ENCODE data around the gene RUFY3. TPM values are rescaled to one million over a fixed set of nuclear protein-coding genes. Genes with fewer than 3 reads are reported as not detected.

The RUFY3 gene
- polyA plus RNA-seq, 3 donors = 11.1 to 37.3 (median 12.5) TPM

- no peak overlapping the region for H3K4me3 ChIP-seq (replicated peaks in 1 of 3; ENCODE audit: low read depth in 2 of 3, low read length in 3 of 3)
- H3K27ac ChIP-seq (ENCODE audit: low read depth in 1 of 2, low read length in 2 of 2) = no peak overlapping the region
- intact Hi-C loops (cut with micrococcal nuclease) = no loop called here
- no peaks in the 10 kb centered on the region for H4K20me1 ChIP-seq (ENCODE audit: insufficient read depth, low read length)
- H2AFZ ChIP-seq (ENCODE audit: insufficient read depth, low read depth, low read length, poor library complexity, severe bottlenecking) = no peak overlapping the region
- no peak overlapping the region for H3K9ac ChIP-seq (ENCODE audit: insufficient read depth, low read length, poor library complexity, severe bottlenecking)
- Mint-ChIP-seq H3K4me1 (peaks cover 34% of the 10 kb centered on the region), H3K36me3 (no peaks in the 10 kb centered on the region), H3K27me3 (ENCODE audit: low read depth in 3 of 3) (no peaks in the 10 kb centered on the region), H3K9me3 (peaks cover 0 to 2% (median 0%) of the 10 kb centered on the region in 7 donors), H3K27ac (no peak overlapping the region), H3K4me3 (no peak overlapping the region)
- H3K79me2 ChIP-seq (ENCODE audit: insufficient read depth, low read length) = peaks cover 39% of the 10 kb centered on the region
- no peaks in the 10 kb centered on the region for H3K9me3 ChIP-seq (replicated peaks in 1 of 2; ENCODE audit: control insufficient read depth in 1 of 2, insufficient read depth in 1 of 2, low read length in 2 of 2)
- no peaks in the 10 kb centered on the region for H3K36me3 ChIP-seq (replicated peaks in 1 of 2; ENCODE audit: control insufficient read depth in 1 of 2, insufficient read depth in 2 of 2, low read length in 2 of 2)
- TF ChIP-seq CTCF (IDR thresholded peaks at IDR 0.05) = no peak
- no peak for DNase-seq
- H3K4me2 ChIP-seq (replicated peaks; ENCODE audit: extremely low read depth, low read length, poor library complexity, severe bottlenecking) = no peak overlapping the region
- H3K27me3 ChIP-seq (ENCODE audit: control insufficient read depth in 2 of 2, insufficient read depth in 2 of 2, low read length in 2 of 2) = no peaks in the 10 kb centered on the region
- H3K4me1 ChIP-seq (ENCODE audit: control insufficient read depth in 1 of 2, insufficient read depth in 2 of 2, low read length in 2 of 2) = peaks cover 25 to 33% of the 10 kb centered on the region in 2 donors
- no CpG with 5 or more reads among the region's 1 CpG for WGBS (ENCODE audit: insufficient coverage)
These were observed 27.5 kb downstream of the RUFY3 start for GRCh38 chr4:70749313-70749712.

GRCh38 chr4:70752236-70752635 lies 30.5 kb downstream of the RUFY3 start:
- DNase-seq = no peak
- Histone ChIP-seq H4K20me1 (ENCODE audit: insufficient read depth, low read length) (no peaks in the 10 kb centered on the region), H3K79me2 (ENCODE audit: insufficient read depth, low read length) (peaks cover 49% of the 10 kb centered on the region), H3K4me1 (ENCODE audit: control insufficient read depth in 1 of 2, insufficient read depth in 2 of 2, low read length in 2 of 2) (peaks cover 31 to 40% of the 10 kb centered on the region in 2 donors), H3K4me2 (replicated peaks; ENCODE audit: extremely low read depth, low read length, poor library complexity, severe bottlenecking) (no peak overlapping the region), H2AFZ (ENCODE audit: insufficient read depth, low read depth, low read length, poor library complexity, severe bottlenecking) (no peak overlapping the region), H3K36me3 (replicated peaks in 1 of 2; ENCODE audit: control insufficient read depth in 1 of 2, insufficient read depth in 2 of 2, low read length in 2 of 2) (no peaks in the 10 kb centered on the region), H3K27me3 (ENCODE audit: control insufficient read depth in 2 of 2, insufficient read depth in 2 of 2, low read length in 2 of 2) (no peaks in the 10 kb centered on the region), H3K9me3 (replicated peaks in 1 of 2; ENCODE audit: control insufficient read depth in 1 of 2, insufficient read depth in 1 of 2, low read length in 2 of 2) (no peaks in the 10 kb centered on the region), H3K4me3 (replicated peaks in 1 of 3; ENCODE audit: low read depth in 2 of 3, low read length in 3 of 3) (no peak overlapping the region), H3K9ac (ENCODE audit: insufficient read depth, low read length, poor library complexity, severe bottlenecking) (no peak overlapping the region), H3K27ac (ENCODE audit: low read depth in 1 of 2, low read length in 2 of 2) (peak overlapping the region in 1 of 2 donors; percentile 40)
- no CpG with 5 or more reads among the region's 1 CpG for WGBS (ENCODE audit: insufficient coverage)
- intact Hi-C loops (cut with micrococcal nuclease) = loop anchor here (5.0 to 10.0 kb wide), 2 partner anchors 35 to 47 kb away; no protein-coding TSS in a partner anchor
- Mint-ChIP-seq H3K27ac (peak overlapping the region in 4 of 7 donors; percentile 5 to 55 (median 10)), H3K4me1 (peaks cover 42% of the 10 kb centered on the region), H3K4me3 (no peak overlapping the region), H3K9me3 (peaks cover 0 to 5% (median 0%) of the 10 kb centered on the region in 7 donors), H3K36me3 (peaks cover 3 to 5% of the 10 kb centered on the region in 2 donors), H3K27me3 (ENCODE audit: low read depth in 3 of 3) (no peaks in the 10 kb centered on the region)
- TF ChIP-seq CTCF (IDR thresholded peaks at IDR 0.05) = no peak

All from CD14-positive monocyte (primary cell).